Cardiac muscle cell (in vitro differentiated cells and primary cell): ENCODE data around the gene FBH1. TPM values are rescaled to one million over a fixed set of nuclear protein-coding genes. Genes with fewer than 3 reads are reported as not detected.
"Not testable (repeated sequence)": the region's sequence is repeated elsewhere in the genome, so short reads cannot be mapped to it uniquely, and the experiment has no call there.

Experiments used
- DNase-seq, 2 donors: peaks; one replicate each; pipeline versions ENCODE4 v3.0.0 to v3.0.0-alpha.2; 2010 to 2017; ENCODE audit warnings: low read depth in 1 of 2, low spot score in 1 of 2
- H3K27ac ChIP-seq: fragments of 200-600 bp; sonication (generic); 2 replicates; pipeline ENCODE4 v1.5.1; 2016
- H3K27me3 ChIP-seq: fragments of 200-600 bp; sonication (generic); 2 replicates; pipeline ENCODE4 v1.6.0; 2016; ENCODE audit warnings: control low read depth
- H3K36me3 ChIP-seq: fragments of 200-600 bp; sonication (generic); 2 replicates; pipeline ENCODE4 v1.5.1; 2016; ENCODE audit warnings: control low read depth
- H3K4me1 ChIP-seq: fragments of 200-600 bp; sonication (generic); 2 replicates; pipeline ENCODE4 v1.8.1; 2017; ENCODE audit warnings: low read depth, mild to moderate bottlenecking, mixed run types
- H3K4me3 ChIP-seq: fragments of 200-600 bp; sonication (generic); 2 replicates; pipeline ENCODE4 v1.5.1; 2016; ENCODE audit warnings: mild to moderate bottlenecking
- H3K9me3 ChIP-seq: fragments of 200-600 bp; sonication (generic); 2 replicates; pipeline ENCODE4 v1.5.1; 2017; ENCODE audit warnings: low read depth, mild to moderate bottlenecking, control low read depth
- polyA plus RNA-seq: library from polyadenylated mRNA; unstranded; fragments of >200 nt; fragmentation: Nextera tagmentation; extraction: Ambion mirVana; gene quantifications from 2 replicates; pipeline ENCODE4 v1.2.1, GENCODE V29; 2016
- total RNA-seq: library from RNA; depleted of rRNA; stranded (reverse); fragments of >200 nt; gene quantifications from 2 replicates; pipeline ENCODE4 v1.2.3, GENCODE V29; 2016
- TF ChIP-seq, protein P1 (sequence below): IDR thresholded peaks from 2 replicates; pipeline ENCODE4 v1.5.1; 2012; ENCODE audit warnings: low read depth, mild to moderate bottlenecking, low read length

The FBH1 gene
- total RNA-seq = 168 and 196 TPM in 2 replicates
- 185 and 213 TPM in 2 replicates for polyA plus RNA-seq

DNA sequence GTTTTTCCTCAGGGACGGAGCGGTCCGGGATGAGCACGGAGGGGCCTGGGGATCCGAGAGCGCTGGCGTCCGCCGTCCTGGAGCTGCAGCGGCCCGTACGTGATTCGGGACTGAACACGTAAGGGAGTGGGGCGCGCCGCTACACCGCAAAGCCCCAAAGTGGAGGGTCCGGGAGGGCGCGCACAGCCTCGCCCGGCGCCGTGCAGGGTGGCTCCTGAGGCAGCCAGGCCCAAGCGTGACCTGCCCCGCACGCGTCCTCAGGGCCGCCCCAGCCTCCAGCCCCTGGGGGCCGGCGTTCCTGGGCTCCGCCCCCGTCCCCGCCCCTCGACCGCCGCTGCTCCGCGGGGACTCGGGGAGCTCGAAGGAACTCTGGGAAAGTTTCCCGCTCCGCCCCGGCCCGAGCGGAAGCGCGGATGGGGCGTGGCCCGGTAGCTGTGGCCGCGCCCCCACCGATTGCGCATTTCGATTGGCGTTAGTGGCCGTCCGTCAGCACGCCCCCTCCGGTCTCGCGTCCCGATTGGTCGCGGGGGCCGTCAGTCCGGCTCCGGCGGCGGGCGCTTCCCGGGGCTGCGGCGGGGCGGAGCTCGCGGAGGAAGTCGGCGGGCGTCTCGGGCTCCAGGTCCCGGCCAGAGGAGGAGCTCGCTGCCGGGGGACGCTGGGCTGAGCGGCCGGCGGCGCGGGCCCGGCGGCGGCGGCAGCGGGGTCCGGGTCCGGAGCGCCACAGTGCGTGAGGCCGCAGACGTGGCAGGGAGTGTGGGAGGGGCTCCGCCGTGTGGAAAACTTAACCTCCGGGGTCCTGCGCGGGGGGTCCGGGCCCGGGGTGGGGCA, at the start of gene FBH1, which contains the start of gene ANKRD16:
FBH1 (plus strand) TSS at position 620 of the 828 bp plus-strand sequence; CDS start at position 723, 103 bp downstream.
ANKRD16 (minus strand) TSS at position 270 of the 828 bp plus-strand sequence. CDS start 539 bp downstream, outside the sequence.
- Histone ChIP-seq H3K4me1 (peaks cover 43% of the 10 kb centered on the region), H3K9me3 (no peaks in the 10 kb centered on the region), H3K27ac (peak within 1 kb of the TSS; percentile 95), H3K36me3 (peaks cover 12% of the 10 kb centered on the region), H3K4me3 (peak within 1 kb of the TSS; percentile 75), H3K27me3 (no peaks in the 10 kb centered on the region)
- peak; percentile 99 to 100 for DNase-seq
- TF ChIP-seq, protein P1, sequence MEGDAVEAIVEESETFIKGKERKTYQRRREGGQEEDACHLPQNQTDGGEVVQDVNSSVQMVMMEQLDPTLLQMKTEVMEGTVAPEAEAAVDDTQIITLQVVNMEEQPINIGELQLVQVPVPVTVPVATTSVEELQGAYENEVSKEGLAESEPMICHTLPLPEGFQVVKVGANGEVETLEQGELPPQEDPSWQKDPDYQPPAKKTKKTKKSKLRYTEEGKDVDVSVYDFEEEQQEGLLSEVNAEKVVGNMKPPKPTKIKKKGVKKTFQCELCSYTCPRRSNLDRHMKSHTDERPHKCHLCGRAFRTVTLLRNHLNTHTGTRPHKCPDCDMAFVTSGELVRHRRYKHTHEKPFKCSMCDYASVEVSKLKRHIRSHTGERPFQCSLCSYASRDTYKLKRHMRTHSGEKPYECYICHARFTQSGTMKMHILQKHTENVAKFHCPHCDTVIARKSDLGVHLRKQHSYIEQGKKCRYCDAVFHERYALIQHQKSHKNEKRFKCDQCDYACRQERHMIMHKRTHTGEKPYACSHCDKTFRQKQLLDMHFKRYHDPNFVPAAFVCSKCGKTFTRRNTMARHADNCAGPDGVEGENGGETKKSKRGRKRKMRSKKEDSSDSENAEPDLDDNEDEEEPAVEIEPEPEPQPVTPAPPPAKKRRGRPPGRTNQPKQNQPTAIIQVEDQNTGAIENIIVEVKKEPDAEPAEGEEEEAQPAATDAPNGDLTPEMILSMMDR = no peak

DNA sequence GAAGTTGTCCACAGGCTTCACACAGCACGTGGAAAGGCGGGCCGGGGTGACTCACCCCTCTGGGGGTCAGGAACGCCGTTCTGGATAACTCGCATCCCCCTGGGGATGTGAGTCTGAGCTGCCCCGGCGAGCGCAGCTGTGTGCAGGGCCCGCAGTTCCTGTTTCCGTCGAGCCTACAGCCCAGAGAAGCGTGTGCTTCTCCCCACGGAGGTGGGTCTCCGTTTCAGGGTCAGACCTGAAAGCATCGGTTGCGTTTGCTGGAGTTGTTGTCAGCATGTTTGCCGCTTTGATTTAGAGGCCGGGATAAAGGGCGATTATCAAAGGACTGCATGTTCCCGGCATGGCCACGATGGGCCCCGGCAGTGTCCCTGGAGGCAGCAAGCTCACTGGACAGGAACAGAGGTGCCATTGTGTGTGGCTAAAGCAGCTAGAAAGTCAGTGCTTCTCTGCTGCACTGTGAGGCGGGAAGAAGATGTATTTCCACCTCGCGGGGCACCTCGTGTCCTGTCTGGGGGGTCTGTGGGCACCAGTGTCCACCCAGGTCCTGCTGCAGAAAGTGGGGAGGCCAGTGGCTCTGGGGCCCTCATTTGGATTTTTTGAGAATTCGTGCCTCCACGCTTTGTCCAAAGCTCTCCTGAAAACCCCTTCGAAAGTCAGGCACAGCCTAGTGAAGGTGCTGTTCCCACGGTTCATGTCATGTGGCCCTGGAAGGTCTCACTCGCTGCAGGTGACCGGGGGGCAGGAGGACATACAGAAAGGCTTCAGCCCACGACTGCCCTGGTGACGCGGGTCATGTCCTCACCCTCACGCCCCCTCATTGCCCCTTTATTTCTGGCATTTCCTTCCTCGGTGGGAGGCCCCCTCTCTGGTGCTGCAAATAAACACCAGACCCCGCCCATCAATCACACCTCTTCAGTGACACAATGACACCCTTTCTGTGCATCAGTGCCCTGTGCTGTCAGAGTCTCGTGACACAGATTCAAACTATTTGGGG, 49.4 kb upstream of the FBH1 start:
- peak overlapping the region; percentile 64 for H3K27ac ChIP-seq
- no peaks in the 10 kb centered on the region for H3K27me3 ChIP-seq
- H3K9me3 ChIP-seq = no peaks in the 10 kb centered on the region
- DNase-seq = peak; percentile 39 to 78
- TF ChIP-seq, protein P1 = no peak
- no peaks in the 10 kb centered on the region for H3K36me3 ChIP-seq
- no peak overlapping the region for H3K4me3 ChIP-seq
- peaks cover 21% of the 10 kb centered on the region for H3K4me1 ChIP-seq

DNA sequence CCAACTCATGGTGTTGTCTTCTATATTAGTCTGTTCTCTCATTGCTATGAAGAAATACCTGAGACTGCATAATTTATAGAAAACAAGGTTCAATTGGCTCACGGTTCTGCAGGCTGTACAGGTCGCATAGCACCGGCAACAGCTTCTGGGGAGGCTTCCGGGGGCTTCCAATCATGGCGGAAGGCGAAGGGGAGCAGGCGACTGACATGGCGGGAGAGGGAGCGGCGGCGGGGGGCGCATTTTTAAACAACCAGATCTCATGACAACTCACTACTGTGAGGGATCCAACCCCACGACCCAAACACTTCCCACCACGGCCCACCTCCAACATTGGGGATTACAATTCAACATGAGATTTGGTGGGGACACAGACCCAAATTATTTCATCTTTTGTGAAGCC, 48.1 kb upstream of the FBH1 start:
- Histone ChIP-seq H3K4me1 (peaks cover 21% of the 10 kb centered on the region), H3K36me3 (no peaks in the 10 kb centered on the region), H3K9me3 (no peaks in the 10 kb centered on the region), H3K4me3 (no peak overlapping the region), H3K27ac (no peak overlapping the region), H3K27me3 (no peaks in the 10 kb centered on the region)
- no peak for DNase-seq
- TF ChIP-seq, protein P1 = no peak

DNA sequence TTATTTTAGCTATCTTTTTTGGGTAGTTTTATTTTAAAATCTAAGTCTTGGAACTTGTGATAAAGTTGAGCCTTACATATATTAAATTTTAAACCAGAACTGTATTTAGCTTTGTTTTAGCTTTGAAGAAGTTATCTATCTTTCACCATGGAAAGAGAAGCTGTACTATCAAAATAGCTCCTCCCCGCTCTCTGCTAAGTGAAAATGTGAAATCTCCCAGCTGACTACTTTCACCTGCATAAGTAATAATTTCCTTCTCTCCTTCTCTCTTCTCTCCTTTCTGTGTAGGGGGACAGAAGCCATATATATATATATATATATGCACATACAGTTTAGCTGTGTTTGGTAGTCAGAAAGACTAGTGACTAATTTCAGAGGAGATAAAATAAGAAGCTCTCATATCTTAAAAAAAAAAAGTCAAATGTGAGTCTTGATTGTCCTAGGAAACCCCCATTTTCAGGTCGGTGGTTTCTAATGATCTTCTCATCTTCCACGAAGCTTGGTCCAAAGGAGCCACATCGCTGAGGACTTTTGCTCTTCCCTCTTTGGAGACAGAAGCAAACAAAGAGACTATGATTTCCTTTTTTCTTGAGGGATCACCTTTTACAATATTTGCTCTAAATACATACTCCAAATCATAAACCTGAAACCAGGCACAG, 46.2 kb upstream of the FBH1 start:
- Histone ChIP-seq H3K27me3 (no peaks in the 10 kb centered on the region), H3K36me3 (no peaks in the 10 kb centered on the region), H3K9me3 (no peaks in the 10 kb centered on the region), H3K4me3 (no peak overlapping the region), H3K27ac (no peak overlapping the region), H3K4me1 (peaks cover 21% of the 10 kb centered on the region)
- TF ChIP-seq, protein P1 = no peak
- no peak for DNase-seq

DNA sequence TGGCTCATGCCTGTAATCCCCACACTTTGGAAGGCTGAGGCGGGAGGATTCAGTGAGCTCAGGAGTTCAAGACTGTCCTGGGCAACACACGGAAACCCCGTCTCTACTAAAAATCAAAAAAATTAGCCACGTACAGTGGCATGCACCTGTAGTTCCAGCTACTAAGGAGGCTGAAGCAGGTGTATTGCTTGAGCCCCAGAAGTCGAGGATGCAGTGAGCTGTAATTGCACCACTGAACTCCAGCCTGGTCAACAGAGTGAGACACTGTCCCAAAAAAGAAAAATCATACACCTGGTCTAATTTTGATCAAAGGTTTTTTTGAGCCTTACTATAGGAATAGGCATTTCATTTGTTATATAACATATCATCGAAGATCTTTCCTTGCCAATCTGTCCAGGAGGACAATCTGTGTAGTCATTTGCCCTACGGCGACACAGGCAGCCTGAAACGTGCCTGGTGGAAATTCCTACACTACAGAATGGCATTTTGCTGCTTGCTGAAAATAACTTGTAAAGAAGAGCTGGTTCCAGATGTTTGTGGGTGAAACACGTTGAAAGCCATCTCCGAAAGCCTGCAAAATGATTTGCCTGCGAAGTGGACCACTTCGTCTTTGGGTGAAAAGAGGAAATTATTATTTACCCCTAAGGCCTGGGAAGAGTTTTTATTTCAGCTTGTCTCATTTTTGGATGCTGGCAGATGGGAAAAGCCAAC, 45.5 kb upstream of the FBH1 start:
- Histone ChIP-seq H3K9me3 (no peaks in the 10 kb centered on the region), H3K27ac (peak overlapping the region; percentile 63), H3K36me3 (no peaks in the 10 kb centered on the region), H3K4me3 (no peak overlapping the region), H3K27me3 (no peaks in the 10 kb centered on the region), H3K4me1 (peaks cover 21% of the 10 kb centered on the region)
- DNase-seq = no peak
- TF ChIP-seq, protein P1 = no peak

GRCh38 chr10:5846667-5847066, 43.4 kb upstream of the FBH1 start:
- H3K9me3 ChIP-seq, H3K27me3 ChIP-seq, H3K36me3 ChIP-seq, H3K4me3 ChIP-seq: not testable (repeated sequence)
- DNase-seq = peak in 1 of 2 donors; percentile 12
- Histone ChIP-seq H3K4me1 (peaks cover 12% of the 10 kb centered on the region), H3K27ac (peak overlapping the region; percentile 17)
